Activated CD4-positive, alpha-beta T cell treated with anti-CD3 and anti-CD28 coated beads, Interleukin-2, amount 50 U/mL, for 1 hour (primary cell): ENCODE measurements around the gene PIGBOS1.
"Not testable (repeated sequence)": the region's sequence is repeated elsewhere in the genome, so short reads cannot be mapped to it uniquely, and the experiment has no call there.

Source experiments
- DNase-seq: peaks from one replicate; pipeline ENCODE4 v3.0.0-alpha.2; 2020

Gene PIGBOS1, protein sequence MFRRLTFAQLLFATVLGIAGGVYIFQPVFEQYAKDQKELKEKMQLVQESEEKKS

DNA sequence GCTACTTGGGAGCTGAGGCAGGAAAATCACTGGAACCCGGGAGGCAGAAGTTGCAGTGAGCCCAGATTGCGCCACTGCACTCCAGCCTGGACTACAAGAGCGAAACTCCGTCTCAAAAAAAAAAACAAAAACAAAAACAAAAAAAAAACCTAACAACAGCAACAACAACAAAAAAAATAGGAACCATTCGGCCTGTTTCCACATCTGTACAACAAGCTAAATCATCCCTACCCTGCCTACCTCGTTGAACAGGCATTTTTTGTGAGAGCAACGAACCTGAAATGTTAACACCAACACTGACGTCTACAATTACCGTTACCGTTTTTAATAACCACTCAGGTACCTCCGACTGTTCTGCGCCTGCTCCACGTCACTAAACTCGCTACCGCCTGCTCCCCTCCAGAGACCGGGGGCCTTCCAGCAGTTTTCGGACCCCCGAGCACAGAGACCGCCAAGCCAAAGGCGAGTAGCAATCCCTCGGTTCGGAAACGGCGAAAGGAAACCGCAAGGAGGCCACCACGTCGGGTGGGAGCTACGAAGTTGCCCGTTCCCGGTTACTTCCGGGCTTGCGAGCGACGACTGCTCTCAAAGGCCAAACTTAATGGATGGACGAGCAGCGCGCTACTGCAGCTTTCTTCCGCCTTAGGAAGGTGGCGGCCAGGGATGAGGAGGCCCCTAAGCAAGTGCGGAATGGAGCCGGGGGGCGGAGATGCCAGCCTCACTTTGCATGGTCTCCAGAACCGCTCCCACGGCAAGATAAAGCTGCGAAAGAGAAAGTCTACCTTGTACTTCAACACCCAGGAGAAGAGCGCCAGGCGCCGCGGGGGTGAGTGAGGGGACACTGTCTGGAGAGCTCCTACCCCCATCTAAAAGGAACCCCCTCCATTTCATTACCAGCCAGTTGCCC lies at the start of gene PIGBOS1, which contains the start of gene PIGB:
TSS of gene PIGBOS1 (minus strand) at position 536 of the 907 bp plus-strand sequence. CDS start 1,331 bp downstream, outside the sequence.
TSS of gene PIGB (plus strand) at position 635 of the 907 bp plus-strand sequence. CDS start at position 664, 29 bp downstream.
- peak; percentile 70 for DNase-seq

DNA sequence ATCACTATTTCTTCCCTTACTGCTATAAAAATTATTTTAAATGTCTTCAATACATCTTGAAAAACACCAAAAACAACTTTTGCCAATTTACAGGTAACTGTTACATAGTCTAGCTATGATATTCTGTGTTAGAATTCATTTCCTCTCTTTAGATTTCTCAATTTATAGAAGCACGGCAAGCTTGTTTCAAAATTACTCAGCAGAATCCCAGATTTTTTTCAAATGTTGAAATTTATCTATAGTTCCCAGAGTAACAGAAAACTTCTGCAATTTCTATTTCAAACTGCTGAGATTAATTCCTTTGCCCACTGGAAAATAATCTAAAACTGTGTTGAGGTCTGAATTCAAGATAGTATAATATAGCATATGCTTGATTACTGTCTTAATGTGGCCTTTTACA lies 48.1 kb upstream of the PIGBOS1 start:
- DNase-seq = no peak

DNA sequence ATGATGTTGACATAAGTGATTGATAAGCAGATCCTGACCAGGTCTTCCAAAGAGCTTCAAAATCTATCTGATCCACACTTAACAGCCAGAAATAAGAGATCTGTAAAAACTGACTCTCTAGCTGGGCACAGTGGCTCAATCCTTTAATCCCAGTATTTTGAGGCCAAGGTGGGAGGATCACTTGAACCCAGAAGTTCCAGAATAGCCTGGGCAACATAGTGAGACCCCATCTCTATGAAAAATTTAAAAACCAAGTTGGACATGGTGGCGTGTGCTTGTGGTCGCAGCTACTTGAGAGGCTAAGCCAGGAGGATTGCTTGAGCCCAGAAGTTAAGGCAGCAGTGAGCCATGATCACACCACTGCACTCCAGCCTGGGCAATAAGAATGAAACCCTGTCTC lies 43.7 kb upstream of the PIGBOS1 start:
- no peak for DNase-seq

DNA sequence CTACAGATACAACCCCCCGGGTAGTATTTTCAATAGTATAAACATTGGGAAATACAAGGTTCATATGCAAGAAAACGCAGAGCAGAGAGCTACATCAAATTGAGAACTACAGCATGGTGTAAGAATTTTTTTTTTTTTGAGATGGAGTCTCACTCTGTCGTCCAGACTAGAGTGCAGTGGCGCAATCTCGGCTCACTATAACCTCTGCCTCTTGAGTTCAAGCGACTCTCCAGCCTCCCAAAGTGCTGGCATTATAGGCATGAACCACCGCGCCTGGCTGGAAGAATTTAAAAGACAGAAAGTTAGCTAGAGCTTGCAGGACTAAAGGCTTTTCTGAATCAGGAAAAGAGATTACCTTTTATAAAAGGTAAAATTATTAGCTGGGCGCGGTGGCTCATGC lies 42.1 kb upstream of the PIGBOS1 start:
- no peak for DNase-seq

DNA sequence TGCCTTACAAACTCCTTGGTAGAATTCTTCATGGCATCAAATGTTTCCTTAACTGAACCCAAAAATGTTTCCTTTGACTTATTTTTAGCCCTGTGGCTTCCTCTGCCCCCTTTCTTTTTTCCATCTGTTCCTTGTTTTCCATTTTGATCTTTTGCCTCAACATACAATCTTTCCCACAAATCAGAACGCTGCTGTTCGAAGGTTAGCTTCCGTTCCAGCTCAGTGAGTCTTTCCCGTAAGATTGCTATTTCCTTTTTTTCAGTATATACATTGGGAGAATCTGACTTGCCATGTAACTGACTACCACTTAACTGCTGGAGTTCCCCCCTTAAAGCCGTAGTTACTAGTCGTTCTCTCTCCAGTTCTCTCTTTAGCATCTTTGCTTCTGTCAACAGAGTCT lies 41.3 kb upstream of the PIGBOS1 start:
- DNase-seq = no peak

DNA sequence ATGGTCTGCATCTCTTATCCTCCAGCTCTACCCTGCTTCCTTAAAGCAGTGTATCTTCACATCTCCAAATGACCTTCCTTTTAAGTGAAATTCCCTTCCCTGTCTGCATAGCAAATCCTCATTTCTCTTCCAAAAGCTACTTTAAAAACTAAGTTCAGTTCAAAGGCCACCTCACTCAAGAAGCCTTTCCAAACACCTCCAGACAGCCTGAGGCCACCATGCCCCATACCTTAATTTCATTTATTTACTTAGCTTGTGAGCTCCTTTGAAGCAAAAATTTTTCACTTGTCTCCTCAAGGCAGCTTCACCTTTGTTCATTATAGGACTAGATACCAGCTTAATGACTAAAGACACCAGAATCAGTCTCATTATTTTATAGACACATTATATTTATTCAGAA lies 39.5 kb upstream of the PIGBOS1 start:
- no peak for DNase-seq

DNA sequence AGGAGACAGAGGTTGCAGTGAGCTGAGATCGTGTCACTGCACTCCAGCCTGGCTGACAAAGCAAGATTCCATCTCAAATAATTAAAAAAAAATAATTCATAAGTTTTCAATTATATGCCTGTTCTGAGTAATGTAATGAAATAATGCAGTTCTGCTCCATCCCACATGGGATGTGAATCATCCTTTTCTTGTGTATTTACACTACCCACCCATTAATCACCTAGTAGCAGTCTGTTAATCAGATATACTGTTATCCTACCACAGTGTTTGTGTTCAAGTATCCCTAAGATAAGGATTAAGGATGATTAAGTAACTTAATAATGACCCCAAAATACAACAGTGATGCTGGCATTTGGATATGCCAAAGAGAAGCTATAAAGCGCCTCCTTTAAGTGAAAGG lies 38.9 kb upstream of the PIGBOS1 start:
- DNase-seq = no peak

DNA sequence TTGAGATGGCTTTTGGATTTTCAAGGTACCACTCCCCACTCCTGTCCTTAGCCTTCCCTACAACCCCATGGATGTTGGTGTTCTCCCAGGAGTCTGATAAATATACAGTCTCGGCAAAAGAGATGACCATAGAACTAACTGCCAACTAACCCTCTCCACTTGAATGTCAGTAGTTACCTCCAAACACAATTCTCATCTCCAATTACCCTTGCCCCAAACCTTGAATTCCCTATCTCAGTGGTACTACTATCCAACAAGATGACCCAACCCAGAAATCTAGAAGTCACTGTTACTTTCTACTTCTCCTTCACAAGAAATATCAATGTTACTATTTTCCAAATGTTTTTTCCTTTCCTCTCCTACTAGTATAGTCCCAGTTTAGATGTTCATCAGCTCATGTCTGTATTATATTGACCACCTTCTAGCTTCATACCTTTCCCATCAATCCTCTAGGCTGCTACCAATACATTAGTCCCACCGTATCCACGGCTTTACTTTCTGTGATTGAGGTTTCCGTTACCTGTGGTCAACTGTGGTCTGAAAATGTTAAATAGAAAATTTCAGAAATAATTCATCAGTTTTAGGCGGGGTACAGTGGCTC lies 38.2 kb upstream of the PIGBOS1 start:
- DNase-seq = no peak

DNA sequence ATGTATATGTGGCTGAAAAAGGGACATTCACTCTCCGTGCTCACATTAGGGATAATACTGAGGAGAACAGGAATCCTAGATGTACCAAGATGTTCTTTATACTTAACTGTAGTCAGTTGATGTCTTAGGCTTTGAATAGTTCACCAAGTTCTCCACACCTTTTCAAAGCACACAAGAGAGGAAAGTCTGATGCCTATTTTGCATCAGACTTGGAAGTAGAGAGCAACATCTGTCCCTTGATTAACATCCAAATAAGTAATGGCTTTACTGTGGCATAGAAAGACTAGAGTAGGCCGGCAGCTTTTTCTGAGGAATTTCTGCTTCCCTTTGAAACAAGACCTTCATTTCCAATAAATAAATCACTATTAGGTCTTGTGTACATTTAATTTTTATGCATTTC lies 34.1 kb upstream of the PIGBOS1 start:
- no peak for DNase-seq

DNA sequence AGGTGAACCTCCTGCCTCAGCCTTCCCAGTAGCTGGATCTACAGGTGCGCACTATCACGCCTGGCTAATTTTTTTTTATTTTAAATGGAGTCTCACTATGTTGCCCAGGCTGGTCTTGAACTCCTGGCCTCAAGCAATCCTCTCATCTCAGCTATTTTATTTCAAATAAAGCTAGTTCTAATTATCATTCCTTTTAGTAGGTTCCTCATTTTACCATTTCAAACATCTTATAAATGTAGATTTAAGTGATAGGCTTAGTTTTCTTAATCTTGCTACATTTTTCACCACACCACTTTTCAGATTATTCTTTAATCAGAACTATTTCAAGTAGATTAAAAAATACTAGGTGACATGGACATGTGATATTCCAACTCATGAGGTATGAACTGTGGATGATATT lies 30.4 kb upstream of the PIGBOS1 start:
- DNase-seq = no peak

DNA sequence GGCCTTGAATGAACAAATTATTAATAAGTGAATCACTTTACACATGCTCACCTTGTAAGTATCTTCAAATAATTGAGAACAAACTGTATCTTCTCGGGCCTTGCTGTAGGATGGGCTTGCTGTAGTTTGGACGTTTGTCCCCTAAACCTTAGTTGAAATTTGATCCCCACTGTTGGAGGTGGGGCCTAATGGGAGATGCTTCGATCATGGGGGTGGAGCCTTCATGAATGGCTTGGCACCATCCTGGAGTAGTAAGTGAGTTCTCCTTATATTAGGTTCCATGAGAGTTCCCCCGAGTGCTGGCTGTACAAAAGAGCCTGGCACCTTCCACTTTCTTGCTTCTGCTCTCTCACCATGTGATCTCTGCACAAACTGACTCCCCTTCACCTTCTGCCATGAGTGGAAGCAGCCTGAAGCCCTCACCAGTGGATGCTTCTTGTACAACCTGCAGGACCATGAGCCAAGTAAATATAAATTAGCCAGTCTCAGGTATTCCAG lies 29.4 kb upstream of the PIGBOS1 start:
- DNase-seq = no peak

DNA sequence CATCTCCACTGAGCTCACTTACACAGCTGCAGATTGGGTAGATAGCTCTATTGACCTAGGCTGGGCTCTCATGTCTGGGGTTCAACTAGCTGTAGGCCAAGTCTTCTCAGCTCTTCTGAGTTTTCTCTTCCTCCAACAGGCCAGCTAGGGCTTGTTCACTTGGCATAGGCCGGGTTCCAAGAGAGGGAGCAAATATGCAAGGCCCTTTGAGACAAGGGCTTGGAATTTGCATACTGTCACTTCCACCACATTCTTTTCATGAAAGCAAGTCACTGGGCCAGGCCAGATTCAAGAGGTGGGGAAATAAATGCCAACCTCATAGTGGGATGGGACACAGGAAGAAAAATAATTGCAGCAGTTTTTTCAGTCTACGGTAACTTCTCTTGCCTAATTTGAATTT lies 25.3 kb upstream of the PIGBOS1 start:
- DNase-seq = no peak

DNA sequence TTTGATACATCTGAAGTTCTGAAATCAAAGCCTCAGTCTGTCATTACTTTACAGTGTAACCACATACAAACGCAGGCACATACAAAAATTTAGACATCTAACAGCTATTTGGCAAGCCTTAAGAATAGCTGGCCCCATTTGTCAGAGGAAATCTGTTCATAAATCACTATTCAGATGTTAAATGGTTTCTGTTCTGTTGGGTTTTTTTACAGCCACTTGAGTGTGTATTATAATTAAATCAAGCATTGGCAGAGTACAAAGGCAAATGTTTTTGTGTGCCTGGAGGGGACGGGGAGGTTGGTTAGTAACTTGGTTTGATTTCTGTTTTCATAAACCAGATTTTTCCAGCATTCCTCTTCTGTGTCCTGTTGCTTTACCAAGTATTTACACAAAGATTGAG lies 24.2 kb upstream of the PIGBOS1 start:
- no peak for DNase-seq

DNA sequence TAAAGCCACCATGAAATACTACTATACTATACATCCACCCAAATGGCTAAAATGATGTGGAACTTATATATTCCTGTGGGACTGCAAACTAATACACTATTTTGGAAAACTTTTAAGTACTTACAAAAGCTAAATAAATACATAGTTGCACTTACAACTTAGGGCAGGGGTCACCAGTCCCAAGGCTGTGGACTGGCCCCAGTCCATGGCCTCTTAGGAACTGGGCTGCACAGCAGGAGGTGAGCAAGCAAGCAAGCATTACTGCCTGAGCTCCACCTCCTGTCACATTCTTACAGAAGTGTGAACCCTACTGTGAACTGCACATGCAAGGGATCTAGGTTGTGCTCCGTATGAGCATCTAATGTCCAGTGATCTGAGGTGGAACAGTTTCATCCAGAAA lies 18.2 kb upstream of the PIGBOS1 start:
- no peak for DNase-seq

DNA sequence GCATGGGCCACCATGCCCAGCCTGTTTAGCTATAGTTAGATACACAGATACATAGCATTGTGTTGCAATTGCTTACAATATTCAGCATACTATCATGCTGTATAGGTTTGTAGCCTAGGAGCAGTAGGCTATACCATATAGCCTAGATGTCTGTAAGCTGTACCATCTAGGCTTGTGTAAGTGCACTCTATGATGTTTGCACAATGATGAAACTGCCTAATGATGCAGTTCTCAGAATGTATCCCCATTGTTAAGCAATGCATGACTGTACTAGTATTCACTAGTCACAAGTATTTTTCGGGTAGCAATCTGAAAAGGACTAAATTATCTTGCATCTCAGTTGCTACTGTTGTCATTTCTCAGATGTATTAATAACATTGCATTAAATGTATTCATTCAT lies 16.1 kb upstream of the PIGBOS1 start:
- DNase-seq = no peak

DNA sequence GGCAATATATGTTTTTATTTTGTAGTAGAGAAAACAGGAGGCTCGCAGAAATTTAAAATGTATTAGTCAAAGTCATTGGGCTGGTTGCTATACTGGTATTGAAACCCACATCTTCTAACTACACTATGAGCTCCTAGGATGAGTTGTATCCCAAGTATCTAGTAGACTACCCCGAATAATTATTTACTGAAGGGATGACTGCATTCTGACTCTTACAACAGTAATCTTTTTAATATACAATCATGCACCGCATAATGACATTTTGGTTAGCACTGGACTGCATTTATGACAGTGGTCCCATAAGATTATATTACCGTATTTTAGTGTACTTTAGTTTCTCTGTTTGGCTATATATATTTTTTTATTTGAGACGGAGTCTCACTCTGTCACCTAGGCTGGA lies 15.4 kb upstream of the PIGBOS1 start:
- DNase-seq = no peak

DNA sequence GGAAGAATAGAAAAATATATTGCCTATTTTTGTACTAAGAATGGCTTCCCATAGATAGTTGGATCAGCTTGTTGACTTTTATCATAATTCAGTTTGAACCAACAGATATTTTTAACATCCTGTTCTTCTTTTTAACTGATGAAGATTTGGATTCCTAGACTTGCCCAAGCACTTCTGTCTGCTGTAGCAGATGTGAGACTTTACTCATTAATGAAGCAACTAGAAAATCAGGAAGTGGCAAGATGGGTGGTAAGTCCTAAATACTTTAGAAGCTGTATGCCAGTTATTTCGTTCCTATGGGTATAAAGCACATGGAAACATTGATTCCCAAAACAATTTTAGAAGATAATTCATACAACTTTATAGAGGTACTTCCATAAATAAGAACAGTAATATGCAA lies 8.5 kb upstream of the PIGBOS1 start:
- DNase-seq = no peak

DNA sequence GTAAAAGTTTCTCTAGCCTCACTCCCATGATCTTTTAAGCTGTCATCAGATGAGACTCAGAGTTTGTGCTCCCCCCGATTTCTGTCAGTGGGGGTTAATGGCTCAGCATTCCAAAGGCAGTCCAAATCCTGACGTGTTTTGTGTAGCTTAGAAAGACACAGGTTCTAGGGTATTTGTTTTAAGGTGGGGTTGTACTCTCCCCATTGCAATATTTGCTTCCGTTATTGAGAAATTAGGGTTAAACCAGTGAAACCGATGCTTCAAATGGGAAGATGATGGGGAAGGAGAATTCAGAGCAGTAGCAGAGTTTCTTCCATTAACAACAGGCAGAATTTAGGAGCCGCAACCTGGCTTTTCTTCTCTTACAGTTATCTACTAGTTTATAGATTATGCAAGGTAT lies 3.5 kb upstream of the PIGBOS1 start:
- no peak for DNase-seq

DNA sequence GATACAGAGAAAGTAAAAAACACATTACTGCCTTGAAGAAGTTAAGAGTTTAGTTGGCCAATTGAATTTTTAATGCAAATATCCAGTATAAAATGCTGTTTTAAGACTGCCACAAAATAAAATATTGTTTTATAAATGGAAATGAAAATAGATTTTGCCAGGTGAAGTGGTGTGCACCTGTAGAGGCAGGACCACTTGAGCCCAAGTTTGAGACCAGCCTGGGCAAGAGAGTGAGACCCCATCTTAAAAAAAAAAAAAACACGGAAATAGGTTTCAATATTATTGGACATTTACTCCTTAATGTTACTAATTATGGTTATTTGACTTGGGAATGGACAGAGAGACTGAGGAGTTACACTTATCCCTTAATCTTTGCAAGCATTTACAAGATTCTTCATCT lies 2.0 kb upstream of the PIGBOS1 start:
- no peak for DNase-seq

DNA sequence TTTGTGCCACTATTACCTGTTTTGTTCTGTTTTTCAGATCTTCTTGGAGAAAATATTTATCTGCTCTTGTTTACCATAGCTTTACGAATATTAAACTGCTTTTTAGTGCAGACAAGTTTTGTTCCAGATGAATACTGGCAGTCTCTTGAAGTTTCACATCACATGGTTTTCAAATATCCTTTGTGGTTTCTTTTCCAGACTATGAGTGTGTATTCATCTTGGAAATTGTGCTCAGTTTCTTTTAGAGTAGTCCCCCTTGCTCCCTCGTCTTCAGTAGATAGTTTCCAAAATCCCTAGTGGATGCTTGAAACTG lies 1.3 kb upstream of the PIGBOS1 start:
- no peak for DNase-seq

DNA sequence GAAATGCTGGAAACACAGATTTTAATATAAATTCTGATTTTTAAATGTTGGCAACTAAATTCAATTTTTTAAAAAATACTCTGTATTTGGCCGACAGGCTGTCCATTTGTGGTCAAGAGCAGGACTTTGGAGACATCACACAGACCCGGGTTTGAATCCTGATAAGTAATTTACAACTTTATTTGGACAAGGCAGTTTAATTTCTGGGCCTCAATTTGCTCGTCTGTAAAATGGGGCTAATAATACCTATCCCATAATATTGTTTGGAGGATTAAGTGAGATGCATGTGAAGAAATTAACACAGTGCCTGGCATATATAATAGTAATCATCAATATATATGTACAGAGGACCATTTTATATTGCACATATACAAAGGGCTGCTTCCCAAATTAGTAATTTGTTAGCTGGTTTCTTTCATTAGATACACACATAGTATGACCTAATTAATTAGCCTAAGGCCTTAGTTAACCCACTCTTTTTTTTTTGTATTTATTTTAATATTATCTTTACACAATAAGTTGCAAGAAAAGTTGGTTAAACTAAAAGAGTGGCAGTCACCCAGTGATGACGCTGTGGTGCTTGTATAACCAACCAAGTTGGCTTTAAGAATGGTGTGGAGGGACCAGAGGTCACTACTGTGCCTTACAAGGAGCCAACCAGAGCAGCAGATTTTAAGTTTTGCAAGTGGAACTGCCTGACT lies 764 bp upstream of the PIGBOS1 start:
- DNase-seq = no peak

DNA sequence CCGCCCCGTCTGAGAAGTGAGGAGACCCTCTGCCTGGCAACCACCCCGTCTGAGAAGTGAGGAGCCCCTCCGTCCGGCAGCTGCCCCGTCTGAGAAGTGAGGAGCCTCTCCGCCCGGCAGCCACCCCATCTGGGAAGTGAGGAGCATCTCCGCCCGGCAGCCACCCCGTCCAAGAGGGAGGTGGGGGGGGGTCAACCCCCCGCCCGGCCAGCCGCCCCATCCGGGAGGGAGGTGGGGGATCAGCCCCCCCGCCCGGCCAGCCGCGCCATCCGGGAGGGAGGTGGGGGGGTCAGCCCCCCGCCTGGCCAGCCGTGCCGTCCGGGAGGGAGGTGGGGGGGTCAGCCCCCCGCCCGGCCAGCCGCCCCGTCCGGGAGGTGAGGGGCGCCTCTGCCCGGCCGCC lies 16.1 kb downstream of the PIGBOS1 start:
- not testable (repeated sequence) for DNase-seq

DNA sequence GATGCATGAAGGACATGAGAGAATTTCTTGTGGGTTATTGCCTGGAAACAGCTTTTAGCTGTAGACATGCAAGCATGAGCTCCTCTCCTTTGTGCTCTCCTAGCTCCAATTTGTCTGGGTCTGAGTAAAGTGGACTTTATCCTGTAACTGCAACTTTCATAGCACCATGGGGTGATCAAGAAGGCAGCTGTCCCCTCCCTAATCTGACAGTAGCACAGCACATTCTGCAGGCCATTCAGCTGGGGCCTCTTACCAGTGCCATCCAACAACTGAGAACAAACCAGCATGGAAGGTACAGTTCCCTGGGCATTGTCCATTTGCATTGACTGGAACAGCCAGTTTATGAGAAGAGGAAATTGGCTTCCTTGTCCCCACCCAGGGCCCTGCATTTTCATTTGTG lies 21.6 kb downstream of the PIGBOS1 start:
- DNase-seq = no peak
